Myocyte (in vitro differentiated cells): ENCODE data around the gene TMEM245. TPM values are rescaled to one million over a fixed set of nuclear protein-coding genes. Genes with fewer than 3 reads are reported as not detected.

ENCODE experiments used
- DNase-seq: peaks from one replicate; pipeline ENCODE4 v3.0.0-alpha.2; 2012; ENCODE audit warnings: low read depth
- polyA plus RNA-seq: library from polyadenylated mRNA; unstranded; fragments of >200 nt; gene quantifications from one replicate; pipeline ENCODE4 v1.2.1, GENCODE V29; 2012; ENCODE audit warnings: missing spikeins
- total RNA-seq: library from RNA; depleted of rRNA; stranded (reverse); fragments of >200 nt; gene quantifications from 2 replicates; pipeline ENCODE4 v1.2.3, GENCODE V29; 2014

Gene TMEM245
- total RNA-seq: 60.3 and 61.7 TPM in 2 replicates
- polyA plus RNA-seq: 41.9 TPM

DNA sequence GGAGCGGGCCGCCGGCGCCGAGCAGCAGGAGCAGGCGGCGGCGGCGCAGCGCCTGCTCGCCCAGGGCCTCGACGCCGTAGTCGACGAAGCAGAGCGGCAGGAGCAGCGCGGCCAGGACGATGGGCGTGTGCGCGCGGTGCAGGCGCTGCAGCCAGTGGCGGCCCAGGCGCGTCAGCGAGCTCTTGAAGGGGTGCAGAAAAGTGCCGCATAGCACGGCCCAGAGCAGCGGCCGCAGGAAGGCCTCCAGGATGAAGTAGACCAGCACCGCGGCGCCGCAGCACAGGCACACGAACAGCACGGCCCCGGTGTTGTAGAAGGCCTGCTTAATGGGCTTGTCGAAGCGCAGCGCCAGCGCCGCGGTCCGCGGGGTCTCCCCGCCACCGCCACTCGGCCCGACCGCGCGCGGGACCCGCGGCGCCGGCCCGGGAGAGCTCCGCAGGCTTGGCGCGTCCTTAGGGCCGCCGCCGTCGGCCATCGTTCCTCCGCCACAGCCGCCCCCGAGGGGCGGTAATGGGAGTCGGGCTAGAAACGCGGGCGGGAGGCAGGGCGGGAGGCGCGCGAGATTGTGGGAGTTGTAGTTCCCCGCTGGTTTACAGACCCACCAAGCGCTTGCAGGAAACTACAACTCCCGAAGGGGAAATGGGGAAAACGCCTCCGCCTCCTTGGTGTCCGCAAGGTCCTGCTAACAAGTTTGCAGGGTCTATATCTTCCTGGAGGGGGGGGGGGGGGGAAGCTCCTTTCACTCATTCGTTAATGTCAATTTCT lies at the start of gene TMEM245:
Gene TMEM245, minus strand, starts transcription at position 509 of the 765 bp plus-strand sequence. Its CDS starts 34 bp downstream, at position 475.
- peak; percentile 99 for DNase-seq

- no peak for DNase-seq
Measured at GRCh38 chr9:109168170-109168569, 48.4 kb upstream of the TMEM245 start.

GRCh38 chr9:109167716-109168115 lies 48.0 kb upstream of the TMEM245 start:
- no peak for DNase-seq

DNA sequence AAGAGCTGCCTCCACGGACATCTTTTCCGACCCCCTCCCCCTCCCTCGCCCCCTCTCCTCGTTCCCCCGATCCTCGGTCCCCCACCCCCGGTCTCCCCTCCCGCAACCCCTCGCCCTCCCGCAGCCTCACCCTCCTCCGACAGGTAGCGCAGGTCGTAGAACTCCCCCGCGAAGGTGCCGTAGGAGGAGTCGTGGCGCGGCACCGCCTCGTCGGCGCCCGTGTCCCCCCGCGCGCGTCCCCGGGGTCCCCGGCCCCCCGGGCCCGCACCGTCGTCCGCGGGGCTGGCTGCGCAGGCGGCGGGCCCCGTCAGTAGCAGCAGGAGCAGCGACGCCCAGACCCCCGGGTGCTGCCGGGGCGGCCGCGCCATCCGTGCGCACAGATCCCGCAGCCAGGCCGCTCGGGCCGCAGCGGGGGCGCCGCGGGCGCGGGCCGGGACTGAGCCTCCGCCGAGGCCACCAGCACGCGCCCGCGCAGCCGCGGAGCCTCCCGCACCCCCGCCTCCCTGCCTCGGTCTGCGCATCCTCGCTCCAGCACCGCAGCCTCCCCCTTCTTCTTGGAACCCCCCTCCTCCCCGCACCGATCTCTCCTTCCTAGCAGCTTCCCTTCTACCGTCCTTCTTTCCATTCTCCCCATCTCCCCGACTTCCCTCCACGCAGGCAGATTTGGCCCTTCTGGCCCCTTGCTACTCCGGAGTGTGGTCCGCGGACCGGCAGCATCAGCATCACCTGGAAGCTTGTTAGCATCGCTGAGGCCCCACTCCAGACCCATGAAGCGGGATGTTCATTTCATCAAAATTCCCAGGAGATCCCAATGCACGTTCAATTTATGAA lies 47.2 kb upstream of the TMEM245 start, which contains the start of gene FRRS1L:
Gene FRRS1L, minus strand, starts transcription at position 479 of the 831 bp plus-strand sequence. Its CDS starts 111 bp downstream, at position 368.
- DNase-seq: no peak

- no peak for DNase-seq
Measured at GRCh38 chr9:109166171-109166770, 46.5 kb upstream of the TMEM245 start.

DNA sequence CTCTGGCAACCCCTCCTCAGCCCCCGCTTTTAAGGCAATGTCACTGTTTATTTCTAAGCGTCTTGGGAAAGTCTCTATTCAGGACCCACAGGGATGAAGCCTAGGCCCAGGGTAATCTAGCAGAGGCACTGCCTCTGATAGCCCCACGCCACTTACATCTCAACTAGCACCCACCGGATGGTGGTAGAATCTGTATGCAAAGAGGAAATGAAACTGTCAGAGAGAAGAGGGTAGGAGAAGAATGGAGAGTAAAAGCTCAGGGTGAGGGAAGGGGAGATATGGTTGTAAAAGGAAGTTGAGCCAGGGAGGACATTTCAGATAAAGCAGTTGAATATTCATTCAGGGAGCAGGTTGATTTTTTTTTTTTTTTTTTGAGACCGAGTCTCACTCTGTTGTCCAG lies 44.3 kb upstream of the TMEM245 start:
- no peak for DNase-seq

GRCh38 chr9:109163194-109163593 lies 43.4 kb upstream of the TMEM245 start:
- no peak for DNase-seq

GRCh38 chr9:109162677-109163076 lies 42.9 kb upstream of the TMEM245 start:
- DNase-seq: no peak

DNA sequence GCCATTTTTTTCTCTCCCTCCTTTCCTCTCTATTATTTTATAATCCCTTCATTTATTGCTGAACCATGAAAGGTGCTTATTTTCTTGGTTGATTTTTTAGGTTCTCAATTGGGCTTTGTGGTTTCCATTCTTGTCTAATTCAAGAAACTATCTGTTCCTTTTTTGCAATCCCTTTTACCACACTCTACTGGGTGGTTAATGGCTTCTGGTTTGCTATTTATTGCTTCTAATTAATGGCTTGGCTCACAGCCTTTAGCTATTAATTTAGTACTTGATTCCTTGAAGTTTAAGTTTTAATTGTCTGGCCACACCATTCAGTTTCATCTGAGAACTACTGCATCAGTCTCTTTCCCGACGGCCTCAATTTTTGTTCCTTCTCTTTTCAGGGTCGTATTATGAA lies 41.7 kb upstream of the TMEM245 start:
- no peak for DNase-seq

GRCh38 chr9:109159583-109159982 lies 39.8 kb upstream of the TMEM245 start:
- DNase-seq: no peak

DNA sequence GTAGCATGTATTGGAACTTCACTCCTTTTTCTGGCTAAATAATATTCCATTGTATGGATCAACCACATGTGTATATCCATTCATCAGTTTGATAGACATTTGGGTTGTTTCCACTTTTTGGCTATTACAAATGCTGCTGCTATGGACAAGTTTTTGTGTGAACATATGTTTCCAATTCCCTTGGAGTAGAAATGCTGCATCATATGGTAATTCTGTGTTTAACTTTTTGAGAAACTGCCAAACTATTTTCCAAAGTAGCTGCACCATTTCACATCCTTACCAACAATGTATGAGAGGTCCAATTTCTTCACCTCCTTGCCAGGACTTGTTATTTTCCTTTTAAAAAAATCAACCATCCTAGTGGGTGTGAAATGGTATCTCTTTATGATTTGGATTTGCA lies 38.9 kb upstream of the TMEM245 start:
- no peak for DNase-seq

- DNase-seq: no peak
Measured at GRCh38 chr9:109156708-109157107, 37.0 kb upstream of the TMEM245 start.

- DNase-seq: no peak
Measured at GRCh38 chr9:109150925-109151545, 31.3 kb upstream of the TMEM245 start.

GRCh38 chr9:109149722-109150121 lies 30.0 kb upstream of the TMEM245 start:
- DNase-seq: no peak

DNA sequence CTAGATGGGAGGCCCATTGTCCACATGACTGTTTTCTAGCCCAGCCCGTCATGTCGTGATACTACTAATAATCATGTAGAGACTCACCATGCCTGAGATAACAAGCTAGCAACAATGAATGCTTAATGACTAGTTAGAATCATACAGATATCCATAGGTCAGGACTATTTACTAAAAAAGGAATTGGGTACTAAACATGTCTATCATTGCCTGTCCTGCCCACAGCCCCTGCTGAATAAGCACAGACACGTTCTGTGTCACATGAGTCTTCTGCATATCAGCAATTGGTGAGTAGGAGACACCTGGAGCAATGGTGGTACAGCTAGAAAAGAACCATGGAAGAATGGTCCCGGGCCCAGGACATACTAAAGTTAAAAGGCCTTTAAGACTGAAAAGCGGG lies 29.3 kb upstream of the TMEM245 start:
- DNase-seq: no peak

DNA sequence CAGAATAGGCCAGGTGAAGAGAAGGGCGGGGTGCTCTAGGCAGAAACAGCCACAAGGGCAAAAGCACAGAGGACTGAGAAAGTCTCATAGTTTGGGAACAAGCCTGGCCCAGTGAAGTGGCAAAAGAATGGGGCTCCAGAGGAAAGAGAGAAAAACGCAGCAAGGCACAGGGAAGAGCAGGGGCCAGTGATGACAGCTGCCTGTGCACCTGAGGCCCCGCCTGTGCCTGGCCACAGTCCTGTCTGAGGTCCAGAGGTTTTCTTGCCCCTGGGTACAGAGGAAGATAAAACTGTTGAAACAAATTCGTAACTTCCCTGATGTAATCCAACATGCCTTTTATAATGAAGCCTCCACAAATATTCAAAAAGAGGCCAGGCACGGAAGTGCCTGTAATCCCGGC lies 25.3 kb upstream of the TMEM245 start:
- DNase-seq: no peak

DNA sequence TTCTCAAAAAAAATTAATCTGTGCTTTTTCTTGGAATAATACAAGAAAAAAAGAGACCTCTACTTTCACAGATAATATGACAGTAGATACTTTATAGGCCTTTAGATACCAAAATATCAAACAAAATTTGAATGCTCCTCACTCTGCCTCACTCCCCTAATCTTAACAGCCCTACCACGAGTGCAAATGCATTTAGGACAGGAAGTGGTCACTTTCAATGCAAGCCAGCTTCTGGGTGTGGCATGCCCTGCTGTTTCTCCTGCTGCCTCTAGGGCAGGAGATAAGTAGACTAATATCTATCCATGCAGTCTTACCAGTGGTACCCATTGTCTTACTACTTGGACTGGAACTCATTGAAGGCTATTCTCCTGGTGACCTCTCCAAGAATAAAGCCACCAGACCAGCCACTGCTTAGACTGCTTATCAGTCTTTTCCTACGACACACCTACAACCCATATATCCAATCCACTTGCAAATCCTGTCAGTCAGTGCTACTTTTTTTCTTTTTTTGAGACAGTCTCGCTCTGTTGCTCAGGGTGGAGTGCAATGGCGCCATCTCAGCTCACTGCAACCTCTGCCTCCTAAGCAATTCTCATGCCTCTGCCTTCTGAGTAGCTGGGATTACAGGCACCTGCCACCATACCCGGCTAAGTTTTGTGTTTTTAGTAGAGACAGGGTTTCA lies 24.3 kb upstream of the TMEM245 start:
- peak; percentile 23 for DNase-seq

DNA sequence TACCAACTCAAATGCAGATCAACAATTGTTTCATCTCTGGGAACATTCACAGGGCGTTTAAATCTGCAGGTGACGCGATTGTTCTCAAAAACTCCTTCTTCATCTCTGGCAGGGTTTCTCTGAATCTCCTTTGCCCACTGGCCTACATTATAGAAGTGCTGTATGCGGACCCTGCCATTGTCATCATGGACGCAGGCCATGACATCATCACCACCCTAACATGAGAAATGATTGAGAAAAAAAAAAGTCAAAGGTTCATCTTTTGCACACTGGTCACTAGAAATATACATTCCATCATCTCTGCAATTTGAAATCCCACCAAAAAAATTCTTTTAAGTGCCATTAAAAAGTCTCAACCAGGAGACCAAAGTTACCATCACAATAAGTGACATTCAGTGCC lies 21.6 kb upstream of the TMEM245 start:
- no peak for DNase-seq

DNA sequence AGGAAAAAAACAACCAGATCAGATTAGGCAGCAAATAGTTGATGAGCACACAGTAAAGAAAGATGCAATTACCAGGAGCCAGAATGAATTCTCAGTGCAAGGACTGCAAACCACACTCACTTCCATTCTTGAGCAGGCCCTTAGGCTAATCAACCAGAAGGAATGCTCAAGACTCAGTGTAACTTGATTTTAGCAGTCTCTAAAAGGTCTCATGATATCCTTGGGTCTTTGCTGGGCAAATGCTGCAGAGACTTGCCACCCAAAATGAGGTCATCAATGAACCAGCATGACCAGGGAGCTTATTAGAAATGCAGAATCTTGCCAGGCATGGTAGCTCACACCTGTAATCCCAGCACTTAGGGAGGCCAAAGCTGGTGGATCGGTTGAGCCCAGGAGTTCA lies 20.1 kb upstream of the TMEM245 start:
- no peak for DNase-seq

DNA sequence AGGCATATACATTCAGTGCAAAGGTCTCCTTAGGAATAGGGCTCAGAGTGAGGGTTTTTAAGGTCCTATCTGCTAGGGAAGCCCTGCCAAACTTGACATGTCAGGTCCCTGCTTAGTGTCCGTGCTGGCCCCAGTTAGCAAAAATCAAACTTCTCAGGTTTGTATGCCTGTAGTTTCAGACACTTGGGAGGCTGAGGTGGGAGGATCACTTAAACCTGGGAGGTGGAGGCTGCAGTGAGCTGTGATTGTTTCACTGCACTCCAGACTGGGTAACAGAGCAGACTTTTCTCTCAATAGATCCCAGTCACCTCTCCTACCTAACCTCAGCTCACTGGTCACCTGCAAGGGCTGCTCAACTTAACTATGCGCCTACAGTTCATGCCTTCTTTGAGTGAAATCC lies 18.7 kb upstream of the TMEM245 start:
- DNase-seq: no peak

DNA sequence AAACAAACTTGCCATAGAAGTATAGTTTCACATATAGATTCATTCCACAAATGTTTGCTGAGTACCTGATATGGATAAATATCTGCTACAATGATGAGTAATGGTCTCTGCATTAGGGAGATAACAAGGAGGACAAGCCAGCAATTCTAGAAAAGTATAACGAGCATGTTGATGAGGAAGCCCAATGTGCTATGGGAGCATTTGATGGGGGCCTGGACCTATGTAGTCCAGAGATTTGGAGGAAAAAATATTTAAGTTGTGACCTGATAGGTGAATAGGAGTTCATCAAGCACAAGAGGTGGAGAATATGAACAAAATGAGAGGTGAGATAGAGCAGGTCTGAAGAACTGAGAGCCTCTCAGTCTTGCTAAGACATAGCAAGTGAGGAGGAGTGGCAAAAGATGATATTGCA lies 14.4 kb upstream of the TMEM245 start:
- no peak for DNase-seq
